HepG2 (cell line): ENCODE data around the gene SH3GL1. TPM values are rescaled to one million over a fixed set of nuclear protein-coding genes. Genes with fewer than 3 reads are reported as not detected.
A peak's percentile ranks its signal among the peaks of the same experiment; 100 is the strongest.

Source experiments
- BHLHE40 ChIP-seq: IDR thresholded peaks from 2 replicates; pipeline ENCODE4 v1.6.1; 2011; ENCODE audit warnings: low read length, improper control_type of control experiment
- CERS6 ChIP-seq: sonication (generic); formaldehyde crosslinking; IDR thresholded peaks from 2 replicates; pipeline ENCODE4 v1.5.0; 2020; ENCODE audit warnings: missing genetic modification reagents
- ELF3 ChIP-seq: IDR thresholded peaks from 2 replicates; pipeline ENCODE4 v1.6.1; 2016; ENCODE audit warnings: missing genetic modification reagents, missing compliant biosample characterization
- FOXA3 ChIP-seq: IDR thresholded peaks from 2 replicates; pipeline ENCODE4 v1.6.1; 2016; ENCODE audit warnings: missing genetic modification reagents, missing compliant biosample characterization
- GATAD2A ChIP-seq: IDR thresholded peaks from 2 replicates; pipeline ENCODE4 v1.6.1; 2016
- JUND ChIP-seq: sonication (generic); formaldehyde crosslinking; IDR thresholded peaks from 2 replicates; pipeline ENCODE4 v1.8.0; 2022; ENCODE audit warnings: mild to moderate bottlenecking, missing genetic modification reagents
- KDM5B ChIP-seq: sonication (generic); formaldehyde crosslinking; IDR thresholded peaks from 2 replicates; pipeline ENCODE4 v1.4.0; 2020; ENCODE audit warnings: missing genetic modification reagents, mild to moderate bottlenecking, borderline replicate concordance
- MIER3 ChIP-seq: IDR thresholded peaks from 2 replicates; pipeline ENCODE4 v1.6.1; 2016; ENCODE audit warnings: missing compliant biosample characterization, borderline replicate concordance
- MTA3 ChIP-seq: sonication (generic); formaldehyde crosslinking; IDR thresholded peaks from 2 replicates; pipeline ENCODE4 v1.4.0; 2020; ENCODE audit warnings: missing genetic modification reagents
- MTERF4 ChIP-seq: sonication (generic); formaldehyde crosslinking; IDR thresholded peaks from 2 replicates; pipeline ENCODE4 v1.8.0; 2023; ENCODE audit warnings: mild to moderate bottlenecking, missing genetic modification reagents
- PHF21A ChIP-seq: sonication (generic); formaldehyde crosslinking; IDR thresholded peaks from 2 replicates; pipeline ENCODE4 v1.5.0; 2020; ENCODE audit warnings: mild to moderate bottlenecking, missing genetic modification reagents
- POGZ ChIP-seq: sonication (generic); formaldehyde crosslinking; IDR thresholded peaks from 2 replicates; pipeline ENCODE4 v1.4.0; 2020; ENCODE audit warnings: mild to moderate bottlenecking, missing genetic modification reagents
- RBFOX2 ChIP-seq: fragments of 200-400 bp; formaldehyde crosslinking; IDR thresholded peaks from 2 replicates; pipeline ENCODE4 v1.6.1; 2017; ENCODE audit warnings: low read depth, mild to moderate bottlenecking, low read length
- TCF7L2 ChIP-seq: IDR thresholded peaks from 2 replicates; pipeline ENCODE4 v1.6.1; 2011; ENCODE audit warnings: mild to moderate bottlenecking, low read depth, low read length, moderate library complexity
- XBP1 ChIP-seq: sonication (generic); formaldehyde crosslinking; IDR thresholded peaks from 2 replicates; pipeline ENCODE4 v1.5.0; 2020; ENCODE audit warnings: missing genetic modification reagents
- ZNF20 ChIP-seq: sonication (generic); formaldehyde crosslinking; IDR thresholded peaks from 2 replicates; pipeline ENCODE4 v1.4.0; 2020; ENCODE audit warnings: mild to moderate bottlenecking, moderate library complexity, missing genetic modification reagents
- ZNF33B ChIP-seq: sonication (generic); formaldehyde crosslinking; IDR thresholded peaks from 2 replicates; pipeline ENCODE4 v1.5.1; 2020; ENCODE audit warnings: mild to moderate bottlenecking, missing genetic modification reagents
- ZNF441 ChIP-seq: sonication (generic); formaldehyde crosslinking; IDR thresholded peaks from 2 replicates; pipeline ENCODE4 v1.7.0; 2021; ENCODE audit warnings: missing genetic modification reagents, borderline replicate concordance
- ZNF792 ChIP-seq: IDR thresholded peaks from 2 replicates; pipeline ENCODE4 v1.6.1; 2016
- ZSCAN20 ChIP-seq: sonication (generic); formaldehyde crosslinking; IDR thresholded peaks from 2 replicates; pipeline ENCODE4 v1.4.0; 2020; ENCODE audit warnings: missing genetic modification reagents, mild to moderate bottlenecking, borderline replicate concordance
- polyA plus RNA-seq, 8 experiments: library from polyadenylated mRNA; depleted of rRNA in 3 of 8; stranded (reverse) in 7 of 8; unstranded in 1 of 8; fragments of >200 nt; fragmentation: Illumina TruSeq in 4 of 8; extraction: Trizol in 4 of 8; gene quantifications; 2 replicates each; pipeline versions ENCODE4 v1.2.1 to v1.2.3, GENCODE V29; 2011 to 2016; ENCODE audit warnings: low read depth in 4 of 8, missing spikeins in 1 of 8, mixed read lengths in 1 of 8; ENCODE audit not compliant: insufficient read depth in 1 of 8
- total RNA-seq, 5 experiments: library from RNA; depleted of rRNA; stranded (reverse); fragments of >200 nt; fragmentation: Illumina TruSeq; extraction: Trizol; gene quantifications; 2 replicates each; pipeline ENCODE4 v1.2.3, GENCODE V29; 2016; ENCODE audit warnings: low read depth in 1 of 5
- TF ChIP-seq, protein P1 (sequence below): sonication (generic); formaldehyde crosslinking; IDR thresholded peaks from 2 replicates; pipeline ENCODE4 v1.8.1; 2022; ENCODE audit warnings: mild to moderate bottlenecking, missing genetic modification reagents
- TF ChIP-seq, protein P2 (sequence below): sonication (generic); formaldehyde crosslinking; conservative IDR thresholded peaks from 2 replicates; pipeline ENCODE4 v1.4.0; 2020; ENCODE audit warnings: missing genetic modification reagents
- TF ChIP-seq, protein P3 (sequence below): sonication (generic); formaldehyde crosslinking; conservative IDR thresholded peaks from 2 replicates; pipeline ENCODE4 v1.4.0; 2020; ENCODE audit warnings: missing genetic modification reagents
- TF ChIP-seq, protein P4 (sequence below): sonication (generic); formaldehyde crosslinking; IDR thresholded peaks from 2 replicates; pipeline ENCODE4 v1.5.1; 2020; ENCODE audit warnings: missing genetic modification reagents, mild to moderate bottlenecking, borderline replicate concordance

SH3GL1 gene
- total and polyA plus RNA-seq, 2 of the 13 experiments (the other 11 are each of a cell fraction or from before 2014, with no cell fraction given), result 33.0 to 45.1 TPM

DNA sequence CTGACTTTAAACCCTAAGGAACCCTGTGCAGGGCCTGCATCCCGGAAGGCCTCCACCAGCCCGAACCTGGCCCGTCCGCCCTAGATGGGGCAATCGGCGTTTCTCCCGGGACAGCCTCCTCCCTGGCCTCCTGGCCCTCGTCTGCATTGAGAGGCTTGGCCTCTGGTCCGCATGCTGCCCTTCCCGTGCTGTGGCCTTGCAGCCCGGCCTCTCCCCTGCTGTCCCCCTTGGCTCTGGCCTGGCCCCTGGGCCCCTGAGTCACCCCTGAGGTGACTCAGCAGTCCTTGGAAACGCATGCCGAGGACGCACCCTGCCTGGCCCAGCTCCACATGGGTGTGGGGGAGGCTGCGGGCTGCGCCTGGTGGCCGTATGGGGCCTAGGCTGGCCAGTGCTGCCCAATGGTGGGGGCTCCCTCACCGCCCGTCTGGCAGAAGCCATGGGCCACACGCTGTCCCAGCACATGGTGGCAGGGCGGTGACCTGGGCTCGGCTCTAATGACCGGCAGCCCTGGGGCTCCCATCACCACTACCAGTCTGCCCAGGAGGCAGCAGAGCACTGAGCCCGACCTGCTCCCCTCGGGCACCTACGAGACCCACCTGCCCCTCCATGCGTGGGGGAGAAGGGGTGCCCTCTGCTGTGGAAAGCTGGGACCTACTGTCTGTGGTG lies 25.7 kb downstream of the SH3GL1 start (continued):
- peak; percentile 58; the same call in 1 of the 2 replicates for TF ChIP-seq MIER3
- TF ChIP-seq GATAD2A (CRISPR knock-in tag), result peak; percentile 90
- peak; percentile 80; the same call in 1 of the 2 replicates for TF ChIP-seq FOXA3 (CRISPR knock-in tag)
- TF ChIP-seq ZSCAN20, result no peak
- TF ChIP-seq, protein P1, sequence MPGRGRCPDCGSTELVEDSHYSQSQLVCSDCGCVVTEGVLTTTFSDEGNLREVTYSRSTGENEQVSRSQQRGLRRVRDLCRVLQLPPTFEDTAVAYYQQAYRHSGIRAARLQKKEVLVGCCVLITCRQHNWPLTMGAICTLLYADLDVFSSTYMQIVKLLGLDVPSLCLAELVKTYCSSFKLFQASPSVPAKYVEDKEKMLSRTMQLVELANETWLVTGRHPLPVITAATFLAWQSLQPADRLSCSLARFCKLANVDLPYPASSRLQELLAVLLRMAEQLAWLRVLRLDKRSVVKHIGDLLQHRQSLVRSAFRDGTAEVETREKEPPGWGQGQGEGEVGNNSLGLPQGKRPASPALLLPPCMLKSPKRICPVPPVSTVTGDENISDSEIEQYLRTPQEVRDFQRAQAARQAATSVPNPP, result no peak
- TF ChIP-seq XBP1 (CRISPR knock-in tag), result no peak
- peak; percentile 38; the same call in 1 of the 2 replicates for TF ChIP-seq ZNF441
- TF ChIP-seq POGZ, result peak; percentile 58
- TF ChIP-seq, protein P2, sequence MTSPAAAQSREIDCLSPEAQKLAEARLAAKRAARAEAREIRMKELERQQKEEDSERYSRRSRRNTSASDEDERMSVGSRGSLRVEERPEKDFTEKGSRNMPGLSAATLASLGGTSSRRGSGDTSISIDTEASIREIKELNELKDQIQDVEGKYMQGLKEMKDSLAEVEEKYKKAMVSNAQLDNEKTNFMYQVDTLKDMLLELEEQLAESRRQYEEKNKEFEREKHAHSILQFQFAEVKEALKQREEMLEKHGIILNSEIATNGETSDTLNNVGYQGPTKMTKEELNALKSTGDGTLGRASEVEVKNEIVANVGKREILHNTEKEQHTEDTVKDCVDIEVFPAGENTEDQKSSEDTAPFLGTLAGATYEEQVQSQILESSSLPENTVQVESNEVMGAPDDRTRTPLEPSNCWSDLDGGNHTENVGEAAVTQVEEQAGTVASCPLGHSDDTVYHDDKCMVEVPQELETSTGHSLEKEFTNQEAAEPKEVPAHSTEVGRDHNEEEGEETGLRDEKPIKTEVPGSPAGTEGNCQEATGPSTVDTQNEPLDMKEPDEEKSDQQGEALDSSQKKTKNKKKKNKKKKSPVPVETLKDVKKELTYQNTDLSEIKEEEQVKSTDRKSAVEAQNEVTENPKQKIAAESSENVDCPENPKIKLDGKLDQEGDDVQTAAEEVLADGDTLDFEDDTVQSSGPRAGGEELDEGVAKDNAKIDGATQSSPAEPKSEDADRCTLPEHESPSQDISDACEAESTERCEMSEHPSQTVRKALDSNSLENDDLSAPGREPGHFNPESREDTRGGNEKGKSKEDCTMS (CRISPR knock-in tag), result no peak
- no peak for TF ChIP-seq ZNF20 (CRISPR knock-in tag)
- TF ChIP-seq KDM5B (CRISPR knock-in tag), result peak; percentile 76; the same call in 1 of the 2 replicates
- no peak for TF ChIP-seq MTA3 (CRISPR knock-in tag)
- TF ChIP-seq, protein P3, sequence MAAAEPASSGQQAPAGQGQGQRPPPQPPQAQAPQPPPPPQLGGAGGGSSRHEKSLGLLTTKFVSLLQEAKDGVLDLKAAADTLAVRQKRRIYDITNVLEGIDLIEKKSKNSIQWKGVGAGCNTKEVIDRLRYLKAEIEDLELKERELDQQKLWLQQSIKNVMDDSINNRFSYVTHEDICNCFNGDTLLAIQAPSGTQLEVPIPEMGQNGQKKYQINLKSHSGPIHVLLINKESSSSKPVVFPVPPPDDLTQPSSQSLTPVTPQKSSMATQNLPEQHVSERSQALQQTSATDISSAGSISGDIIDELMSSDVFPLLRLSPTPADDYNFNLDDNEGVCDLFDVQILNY, result no peak
- peak; percentile 60; the same call in 1 of the 2 replicates for TF ChIP-seq ELF3 (CRISPR knock-in tag)
- TF ChIP-seq ZNF33B (CRISPR knock-in tag), result no peak
- TF ChIP-seq JUND (CRISPR knock-in tag), result peak; percentile 94
- TF ChIP-seq CERS6 (CRISPR knock-in tag), result 0 out of 2 replicates have a peak, but pooled peaks have one; percentile 32
- TF ChIP-seq TCF7L2, result no peak
- TF ChIP-seq PHF21A (CRISPR knock-in tag), result peak; percentile 43; the same call in 1 of the 2 replicates
- TF ChIP-seq MTERF4 (CRISPR knock-in tag), result no peak
- peak; percentile 79 for TF ChIP-seq RBFOX2
- peak; percentile 64; the same call in 1 of the 2 replicates for TF ChIP-seq ZNF792
- peak; percentile 70; the same call in 1 of the 2 replicates for TF ChIP-seq BHLHE40
- TF ChIP-seq, protein P4, sequence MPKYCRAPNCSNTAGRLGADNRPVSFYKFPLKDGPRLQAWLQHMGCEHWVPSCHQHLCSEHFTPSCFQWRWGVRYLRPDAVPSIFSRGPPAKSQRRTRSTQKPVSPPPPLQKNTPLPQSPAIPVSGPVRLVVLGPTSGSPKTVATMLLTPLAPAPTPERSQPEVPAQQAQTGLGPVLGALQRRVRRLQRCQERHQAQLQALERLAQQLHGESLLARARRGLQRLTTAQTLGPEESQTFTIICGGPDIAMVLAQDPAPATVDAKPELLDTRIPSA (CRISPR knock-in tag), result no peak
